Neuron (in vitro differentiated cells): Measurements from ENCODE around the gene KRTAP4-16.
"Not testable (repeated sequence)": the region's sequence is repeated elsewhere in the genome, so short reads cannot be mapped to it uniquely, and the experiment has no call there.

Source experiments
- H2AFZ ChIP-seq: one replicate; pipeline ENCODE4 v1.6.1; 2013; ENCODE audit warnings: low read depth, mild to moderate bottlenecking, inconsistent platforms, low read length, moderate library complexity
- H3K27me3 ChIP-seq: one replicate; pipeline ENCODE4 v1.6.1; 2013; ENCODE audit warnings: low read length; ENCODE audit not compliant: insufficient read depth
- H3K36me3 ChIP-seq: one replicate; pipeline ENCODE4 v1.6.1; 2013; ENCODE audit warnings: low read length; ENCODE audit not compliant: insufficient read depth
- H3K4me1 ChIP-seq: one replicate; pipeline ENCODE4 v1.6.1; 2013; ENCODE audit warnings: low read length; ENCODE audit not compliant: insufficient read depth
- H3K4me3 ChIP-seq: 2 replicates; pipeline ENCODE4 v1.5.1; 2013; ENCODE audit warnings: mild to moderate bottlenecking, low read length, moderate library complexity
- H3K9me3 ChIP-seq: one replicate; pipeline ENCODE4 v1.6.1; 2013; ENCODE audit warnings: low read length

Gene KRTAP4-16

GRCh38 chr17:41101586-41102259 lies at the start of gene KRTAP4-16:
Gene KRTAP4-16, minus strand, starts transcription at chr17:41102209. Its CDS starts 0 bp downstream, at chr17:41102209.
- Histone ChIP-seq H3K4me1 (no peaks in the 10 kb centered on the region), H3K36me3 (no peaks in the 10 kb centered on the region), H3K9me3 (no peaks in the 10 kb centered on the region), H2AFZ (no peak within 1 kb of the TSS), H3K27me3 (peaks cover 3% of the 10 kb centered on the region), H3K4me3 (no peak within 1 kb of the TSS)

- Histone ChIP-seq H3K36me3 (no peaks in the 10 kb centered on the region), H3K4me3 (no peak overlapping the region), H2AFZ (no peak overlapping the region), H3K4me1 (no peaks in the 10 kb centered on the region), H3K27me3 (no peaks in the 10 kb centered on the region), H3K9me3 (no peaks in the 10 kb centered on the region)
Measured at GRCh38 chr17:41151525-41151924, 49.5 kb upstream of the KRTAP4-16 start.

GRCh38 chr17:41150026-41150425 lies 48.0 kb upstream of the KRTAP4-16 start:
- Histone ChIP-seq H3K27me3 (no peaks in the 10 kb centered on the region), H3K4me3 (no peak overlapping the region), H2AFZ (no peak overlapping the region), H3K36me3 (no peaks in the 10 kb centered on the region), H3K4me1 (no peaks in the 10 kb centered on the region), H3K9me3 (no peaks in the 10 kb centered on the region)

GRCh38 chr17:41149652-41149985 lies 47.6 kb upstream of the KRTAP4-16 start, which contains the start of gene KRTAP4-5:
Gene KRTAP4-5, minus strand, starts transcription at chr17:41149825. Its CDS starts 58 bp downstream, at chr17:41149767.
- H3K9me3 ChIP-seq: no peaks in the 10 kb centered on the region
- no peaks in the 10 kb centered on the region for H3K36me3 ChIP-seq
- H2AFZ ChIP-seq: no peak within 1 kb of the TSS
- H3K27me3 ChIP-seq: no peaks in the 10 kb centered on the region
- H3K4me3 ChIP-seq: no peak within 1 kb of the TSS
- H3K4me1 ChIP-seq: no peaks in the 10 kb centered on the region

GRCh38 chr17:41148971-41149651 lies 47.1 kb upstream of the KRTAP4-16 start:
- not testable (repeated sequence) for H2AFZ ChIP-seq, H3K9me3 ChIP-seq, H3K4me3 ChIP-seq, H3K4me1 ChIP-seq, H3K36me3 ChIP-seq, H3K27me3 ChIP-seq

- Histone ChIP-seq H2AFZ (no peak overlapping the region), H3K36me3 (no peaks in the 10 kb centered on the region), H3K9me3 (no peaks in the 10 kb centered on the region), H3K4me1 (no peaks in the 10 kb centered on the region), H3K4me3 (no peak overlapping the region), H3K27me3 (no peaks in the 10 kb centered on the region)
Measured at GRCh38 chr17:41147531-41148204, 45.7 kb upstream of the KRTAP4-16 start.

- no peak overlapping the region for H2AFZ ChIP-seq
- no peaks in the 10 kb centered on the region for H3K36me3 ChIP-seq
- H3K4me3 ChIP-seq: no peak overlapping the region
- no peaks in the 10 kb centered on the region for H3K4me1 ChIP-seq
- H3K9me3 ChIP-seq: no peaks in the 10 kb centered on the region
- no peaks in the 10 kb centered on the region for H3K27me3 ChIP-seq
Measured at GRCh38 chr17:41145261-41145660, 43.3 kb upstream of the KRTAP4-16 start.

GRCh38 chr17:41144846-41145245 lies 42.8 kb upstream of the KRTAP4-16 start:
- no peak overlapping the region for H2AFZ ChIP-seq

GRCh38 chr17:41141361-41141760 lies 39.4 kb upstream of the KRTAP4-16 start:
- H3K4me1 ChIP-seq: no peaks in the 10 kb centered on the region
- no peaks in the 10 kb centered on the region for H3K36me3 ChIP-seq
- no peaks in the 10 kb centered on the region for H3K27me3 ChIP-seq
- H3K9me3 ChIP-seq: no peaks in the 10 kb centered on the region
- no peak overlapping the region for H3K4me3 ChIP-seq
- H2AFZ ChIP-seq: no peak overlapping the region

More at GRCh38 chr17:41144846-41145245, 42.8 kb upstream of the KRTAP4-16 start:
- no peaks in the 10 kb centered on the region for H3K9me3 ChIP-seq
- no peaks in the 10 kb centered on the region for H3K36me3 ChIP-seq
- H3K4me3 ChIP-seq: no peak overlapping the region
- no peaks in the 10 kb centered on the region for H3K4me1 ChIP-seq
- H3K27me3 ChIP-seq: no peaks in the 10 kb centered on the region

- Histone ChIP-seq H3K4me1 (no peaks in the 10 kb centered on the region), H3K27me3 (no peaks in the 10 kb centered on the region), H2AFZ (no peak within 1 kb of the TSS), H3K9me3 (no peaks in the 10 kb centered on the region), H3K36me3 (no peaks in the 10 kb centered on the region), H3K4me3 (no peak within 1 kb of the TSS)
Measured at GRCh38 chr17:41140360-41141131, 38.5 kb upstream of the KRTAP4-16 start, which contains the start of gene KRTAP4-6. Gene KRTAP4-6, minus strand, starts transcription at chr17:41140544. Its CDS starts 57 bp downstream, at chr17:41140487.

GRCh38 chr17:41139865-41140264 lies 37.9 kb upstream of the KRTAP4-16 start:
- H3K9me3 ChIP-seq, H3K4me1 ChIP-seq, H3K36me3 ChIP-seq, H2AFZ ChIP-seq, H3K27me3 ChIP-seq, H3K4me3 ChIP-seq: not testable (repeated sequence)

GRCh38 chr17:41133880-41134735 lies 32.1 kb upstream of the KRTAP4-16 start:
- Histone ChIP-seq H3K9me3 (no peaks in the 10 kb centered on the region), H2AFZ (no peak overlapping the region), H3K4me1 (no peaks in the 10 kb centered on the region), H3K27me3 (no peaks in the 10 kb centered on the region), H3K36me3 (no peaks in the 10 kb centered on the region), H3K4me3 (no peak overlapping the region)
